ENCODE results near the gene ANAPC15.

The ANAPC15 gene

DNA sequence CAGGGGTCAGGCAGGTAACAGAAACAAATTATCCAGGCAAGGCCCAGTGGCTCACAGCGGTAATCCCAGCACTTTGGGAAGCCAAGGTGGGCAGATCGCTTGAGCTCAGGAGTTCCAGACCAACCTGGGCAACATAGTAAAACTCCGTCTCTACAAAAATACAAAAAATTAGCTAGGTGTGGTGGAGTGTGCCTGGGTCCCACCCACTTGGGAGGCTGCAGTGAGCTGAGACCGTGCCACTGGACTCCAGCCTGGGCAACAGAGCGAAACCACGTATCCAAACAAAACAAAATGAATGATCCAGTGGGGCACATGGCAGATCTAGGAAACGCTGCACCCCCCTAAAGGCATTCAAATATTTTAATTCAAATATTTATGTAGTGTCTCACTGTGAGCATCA, 42.0 kb downstream of the ANAPC15 start:
- no peak for DNase-seq (ENCODE audit: extremely low read depth, low read depth)
- H3K4me3 ChIP-seq (replicated peaks; ENCODE audit: low read depth, low read length), result no peak overlapping the region
- TF ChIP-seq, protein P1, sequence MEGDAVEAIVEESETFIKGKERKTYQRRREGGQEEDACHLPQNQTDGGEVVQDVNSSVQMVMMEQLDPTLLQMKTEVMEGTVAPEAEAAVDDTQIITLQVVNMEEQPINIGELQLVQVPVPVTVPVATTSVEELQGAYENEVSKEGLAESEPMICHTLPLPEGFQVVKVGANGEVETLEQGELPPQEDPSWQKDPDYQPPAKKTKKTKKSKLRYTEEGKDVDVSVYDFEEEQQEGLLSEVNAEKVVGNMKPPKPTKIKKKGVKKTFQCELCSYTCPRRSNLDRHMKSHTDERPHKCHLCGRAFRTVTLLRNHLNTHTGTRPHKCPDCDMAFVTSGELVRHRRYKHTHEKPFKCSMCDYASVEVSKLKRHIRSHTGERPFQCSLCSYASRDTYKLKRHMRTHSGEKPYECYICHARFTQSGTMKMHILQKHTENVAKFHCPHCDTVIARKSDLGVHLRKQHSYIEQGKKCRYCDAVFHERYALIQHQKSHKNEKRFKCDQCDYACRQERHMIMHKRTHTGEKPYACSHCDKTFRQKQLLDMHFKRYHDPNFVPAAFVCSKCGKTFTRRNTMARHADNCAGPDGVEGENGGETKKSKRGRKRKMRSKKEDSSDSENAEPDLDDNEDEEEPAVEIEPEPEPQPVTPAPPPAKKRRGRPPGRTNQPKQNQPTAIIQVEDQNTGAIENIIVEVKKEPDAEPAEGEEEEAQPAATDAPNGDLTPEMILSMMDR (IDR thresholded peaks at IDR 0.05; ENCODE audit: low read depth, low read length, missing control alignments), result no peak

DNA sequence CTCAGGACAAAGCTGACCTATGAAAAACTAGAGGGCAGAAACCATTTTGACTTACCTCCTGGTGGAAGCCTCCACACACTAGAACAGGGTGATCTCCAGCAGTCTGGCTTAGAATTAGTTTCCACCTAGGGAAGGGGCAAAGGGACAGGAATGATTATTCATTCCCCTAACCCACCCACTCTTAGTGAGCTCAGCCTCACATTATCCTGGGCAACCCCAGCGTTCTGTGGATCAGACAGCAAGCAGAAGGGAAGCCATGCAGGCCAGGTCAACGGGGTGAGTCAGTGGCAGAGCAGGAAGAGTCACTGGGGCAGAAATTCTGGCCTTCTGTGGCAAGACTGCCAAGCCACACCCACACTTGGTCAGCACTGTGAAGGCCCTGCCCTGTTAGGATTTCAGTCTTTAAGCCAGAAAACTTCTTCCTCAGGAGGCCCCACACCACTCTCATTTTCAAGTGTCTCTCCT, 42.7 kb downstream of the ANAPC15 start:
- peak; percentile 42 for DNase-seq (ENCODE audit: extremely low read depth, low read depth)
- TF ChIP-seq, protein P1 (IDR thresholded peaks at IDR 0.05; ENCODE audit: low read depth, low read length, missing control alignments), result no peak
- H3K4me3 ChIP-seq (replicated peaks; ENCODE audit: low read depth, low read length), result no peak overlapping the region

DNA sequence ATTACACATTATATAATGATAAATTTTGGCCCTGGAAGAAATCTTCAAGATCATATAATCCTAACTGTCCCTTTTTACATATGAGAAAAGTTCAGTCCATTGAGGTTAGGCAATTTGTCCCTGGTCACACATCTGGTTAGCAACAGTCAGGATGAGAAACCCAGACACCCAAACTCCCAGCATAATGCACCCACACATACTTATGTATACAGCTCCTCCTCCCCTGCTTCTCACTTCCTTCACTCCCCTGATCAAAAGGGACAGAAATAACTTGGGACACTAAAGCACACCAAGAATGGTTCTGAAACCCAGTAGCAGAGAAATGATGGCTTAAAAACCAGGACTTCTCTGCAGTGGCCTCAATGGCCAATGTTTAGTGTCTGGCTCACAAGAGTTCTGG, 43.3 kb downstream of the ANAPC15 start:
- DNase-seq (ENCODE audit: extremely low read depth, low read depth), result no peak
- TF ChIP-seq, protein P1 (IDR thresholded peaks at IDR 0.05; ENCODE audit: low read depth, low read length, missing control alignments), result no peak
- H3K4me3 ChIP-seq (replicated peaks; ENCODE audit: low read depth, low read length), result no peak overlapping the region

DNA sequence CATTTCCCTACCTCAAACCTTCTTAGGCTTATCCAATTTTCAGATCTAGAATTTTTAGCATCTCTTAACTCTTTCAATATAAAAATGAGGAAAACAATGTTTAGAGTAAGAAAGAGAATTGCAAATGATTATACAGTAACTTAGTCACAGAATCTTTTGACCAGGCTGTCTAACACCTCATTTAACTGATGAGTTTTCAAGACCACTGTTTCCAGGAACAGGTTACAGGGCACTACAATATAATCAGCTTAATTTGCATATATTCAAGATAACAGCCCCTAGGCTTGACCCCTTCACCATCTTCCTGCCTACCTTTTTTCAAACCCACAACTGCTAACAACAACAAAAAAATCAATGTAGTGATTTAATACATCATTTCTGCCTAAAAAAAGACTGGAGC, 44.8 kb downstream of the ANAPC15 start:
- TF ChIP-seq, protein P1 (IDR thresholded peaks at IDR 0.05; ENCODE audit: low read depth, low read length, missing control alignments), result no peak
- H3K4me3 ChIP-seq (replicated peaks; ENCODE audit: low read depth, low read length), result no peak overlapping the region
- DNase-seq (ENCODE audit: extremely low read depth, low read depth), result no peak

DNA sequence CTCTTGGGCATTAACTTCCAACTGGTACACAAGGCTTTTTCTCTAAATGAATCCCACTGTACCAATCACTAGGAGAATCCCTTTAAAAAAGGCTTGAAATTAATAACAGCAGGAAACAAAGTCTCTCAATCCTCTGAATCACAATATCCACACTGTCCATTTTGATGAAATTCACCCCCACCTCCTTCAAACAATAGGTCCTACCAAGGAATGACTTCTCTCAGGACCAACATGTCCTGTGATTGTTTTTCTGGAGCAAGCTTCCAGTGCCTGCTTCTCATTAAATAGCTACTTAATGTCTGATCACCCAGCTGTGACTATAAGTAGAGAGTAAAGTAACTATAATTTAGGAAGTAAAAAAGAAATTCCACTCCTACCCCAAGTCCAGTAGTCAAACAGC, 45.2 kb downstream of the ANAPC15 start:
- DNase-seq (ENCODE audit: extremely low read depth, low read depth), result no peak
- H3K4me3 ChIP-seq (replicated peaks; ENCODE audit: low read depth, low read length), result no peak overlapping the region
- TF ChIP-seq, protein P1 (IDR thresholded peaks at IDR 0.05; ENCODE audit: low read depth, low read length, missing control alignments), result no peak

DNA sequence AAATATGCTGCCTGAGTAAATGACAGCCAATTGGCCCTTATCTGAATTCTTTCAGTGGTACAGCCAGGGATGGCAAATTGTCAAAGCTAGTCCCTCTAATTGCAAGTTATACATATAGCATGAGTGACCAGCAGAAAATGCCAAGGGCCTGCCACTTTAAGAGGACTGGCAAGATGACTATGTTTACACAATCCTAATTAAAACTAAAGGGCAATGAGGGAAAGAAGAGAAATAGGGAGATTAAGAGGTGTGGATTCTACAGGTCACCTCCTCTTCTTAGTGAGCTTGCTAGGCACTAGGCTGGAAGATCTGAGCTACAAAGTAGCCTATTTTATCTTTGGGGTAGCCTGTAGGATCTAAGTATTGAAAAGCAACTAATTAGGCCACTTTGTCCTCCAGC, 45.6 kb downstream of the ANAPC15 start:
- DNase-seq (ENCODE audit: extremely low read depth, low read depth), result no peak
- H3K4me3 ChIP-seq (replicated peaks; ENCODE audit: low read depth, low read length), result no peak overlapping the region
- TF ChIP-seq, protein P1 (IDR thresholded peaks at IDR 0.05; ENCODE audit: low read depth, low read length, missing control alignments), result no peak

DNA sequence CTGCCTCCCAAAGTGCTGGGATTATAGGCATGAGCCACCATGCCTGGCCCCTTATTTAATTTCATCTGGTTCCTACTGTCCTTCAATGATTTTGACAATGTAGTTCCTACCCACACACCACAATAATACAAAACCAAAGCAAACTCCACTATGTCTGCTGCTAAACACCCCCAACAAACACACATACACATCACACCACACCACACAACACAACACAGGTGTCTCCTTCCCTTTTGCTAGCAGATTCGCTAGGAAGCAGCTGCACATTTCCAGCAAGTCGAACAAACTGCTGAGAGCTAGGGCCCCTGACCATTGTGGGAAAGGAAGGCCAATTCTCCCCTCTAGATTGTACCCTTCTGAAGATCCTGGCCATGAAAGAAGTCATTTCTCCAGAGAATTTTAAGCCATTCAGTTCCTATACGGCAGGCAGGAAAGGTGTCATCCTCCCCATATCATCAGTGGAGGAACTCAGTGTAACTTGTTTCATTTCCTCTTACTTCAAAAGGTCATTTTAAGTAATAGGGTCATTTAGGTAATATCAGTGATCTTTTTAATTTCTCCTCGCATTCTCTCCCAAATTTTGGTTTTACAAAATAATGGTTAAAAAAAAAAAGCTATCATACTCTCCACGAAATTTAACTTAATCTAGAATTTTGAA, 50.6 kb downstream of the ANAPC15 start:
- no peak overlapping the region for H3K4me3 ChIP-seq (replicated peaks; ENCODE audit: low read depth, low read length)
- TF ChIP-seq, protein P1 (IDR thresholded peaks at IDR 0.05; ENCODE audit: low read depth, low read length, missing control alignments), result no peak
- DNase-seq (ENCODE audit: extremely low read depth, low read depth), result no peak
